ENCODE results near the gene CRTC1.

GRCh38 chr19:18792661-18793060, 109.2 kb downstream of the CRTC1 start:
- TF ChIP-seq CTCF (IDR thresholded peaks at IDR 0.05) (no peak), ZFX (IDR thresholded peaks at IDR 0.05; ENCODE audit: borderline replicate concordance) (no peak)
